NCI-H2196 treated with DMSO at 0.1 percent for 48 hours (cell line): ENCODE data around the gene CCDC121.

Experiments used
- DNase-seq: peaks from one replicate; lab custom pipeline; 2025; ENCODE audit not compliant: unreplicated experiment; lab: John Stamatoyannopoulos, UW

Gene CCDC121

GRCh38 chr2:27628767-27629709 is at the start of gene CCDC121, which contains the start of gene GPN1:
Gene CCDC121 (minus strand): TSS chr2:27629012. CDS start chr2:27627799, 1,213 bp downstream.
Gene GPN1 (plus strand): TSS chr2:27629050. CDS start chr2:27629059, 9 bp downstream.
- peak; percentile 81 for DNase-seq

- DNase-seq = no peak
Measured at GRCh38 chr2:27672723-27673486, 44.1 kb upstream of the CCDC121 start.

GRCh38 chr2:27671235-27671634 is 42.4 kb upstream of the CCDC121 start:
- DNase-seq = no peak

- no peak for DNase-seq
Measured at GRCh38 chr2:27667446-27667845, 38.6 kb upstream of the CCDC121 start.

GRCh38 chr2:27664622-27665363 is 36.0 kb upstream of the CCDC121 start:
- DNase-seq = no peak

- DNase-seq = no peak
Measured at GRCh38 chr2:27664154-27664574, 35.4 kb upstream of the CCDC121 start.

- DNase-seq = peak; percentile 69
Measured at GRCh38 chr2:27663285-27664153, 34.7 kb upstream of the CCDC121 start, which contains the start of the genes SLC4A1AP and SUPT7L. Gene SLC4A1AP (plus strand): TSS chr2:27663889. CDS start chr2:27663915, 26 bp downstream. Gene SUPT7L (minus strand): TSS chr2:27663614. CDS start chr2:27662192, 1,422 bp downstream.

GRCh38 chr2:27661371-27661770 is 32.6 kb upstream of the CCDC121 start:
- no peak for DNase-seq

GRCh38 chr2:27655155-27655951 is 26.5 kb upstream of the CCDC121 start:
- peak; percentile 35 for DNase-seq

GRCh38 chr2:27653397-27653796 is 24.6 kb upstream of the CCDC121 start:
- DNase-seq = no peak

- DNase-seq = no peak
Measured at GRCh38 chr2:27652790-27653189, 24.0 kb upstream of the CCDC121 start.

- DNase-seq = no peak
Measured at GRCh38 chr2:27652341-27652740, 23.5 kb upstream of the CCDC121 start.

- no peak for DNase-seq
Measured at GRCh38 chr2:27651056-27651455, 22.2 kb upstream of the CCDC121 start.

- no peak for DNase-seq
Measured at GRCh38 chr2:27647737-27648136, 18.9 kb upstream of the CCDC121 start.

- DNase-seq = no peak
Measured at GRCh38 chr2:27647289-27647688, 18.5 kb upstream of the CCDC121 start.

GRCh38 chr2:27645197-27645596 is 16.4 kb upstream of the CCDC121 start:
- DNase-seq = no peak

- no peak for DNase-seq
Measured at GRCh38 chr2:27640722-27641245, 12.0 kb upstream of the CCDC121 start.

GRCh38 chr2:27638709-27639108 is 9.9 kb upstream of the CCDC121 start:
- DNase-seq = no peak
